CD4-positive, alpha-beta T cell (primary cell): Measurements from ENCODE around the gene ZNF48. TPM values are rescaled to one million over a fixed set of nuclear protein-coding genes. Genes with fewer than 3 reads are reported as not detected.

Experiments
- ATAC-seq: fragments of 200-7000 bp; cut with Tn5 transposase; one replicate; pipeline ENCODE4 v1.10.0; 2022; ENCODE audit warnings: mild to moderate bottlenecking; ENCODE audit not compliant: poor library complexity
- CTCF ChIA-PET: fragments of 350-600 bp; sonication (Branson Sonifier 250); formaldehyde crosslinking; loops from one replicate; lab custom pipeline; 2021; ENCODE audit warnings: antibody characterized with exemption, inconsistent platforms; lab: Charles Lee
- POLR2A ChIA-PET: fragments of 350-600 bp; sonication (Branson Sonifier 250); formaldehyde crosslinking; loops from one replicate; lab custom pipeline; 2021; ENCODE audit warnings: antibody characterized with exemption, inconsistent platforms; lab: Charles Lee
- DNase-seq, 14 experiments: peaks; one replicate each; pipeline ENCODE4 v3.0.0-alpha.2; 2013 to 2020; ENCODE audit warnings: mixed read lengths in 2 of 14
- H3K27ac ChIP-seq, 2 donors: one replicate each; pipeline versions ENCODE4 v1.5.1 to v1.7.0; 2013; ENCODE audit warnings: low read length in 2 of 2, low read depth in 1 of 2, mild to moderate bottlenecking in 1 of 2
- H3K27me3 ChIP-seq, 2 experiments: 1 replicate in 1 of 2; 2 replicates in 1 of 2; pipeline versions ENCODE4 v1.6.1 to v1.7.0; 2013; ENCODE audit warnings: low read length in 2 of 2, control low read depth in 1 of 2, mild to moderate bottlenecking in 1 of 2, moderate library complexity in 1 of 2; ENCODE audit not compliant: insufficient read depth in 2 of 2, control insufficient read depth in 1 of 2
- H3K36me3 ChIP-seq: one replicate; pipeline ENCODE4 v1.6.1; 2013; ENCODE audit warnings: low read length, control low read depth; ENCODE audit not compliant: insufficient read depth
- H3K4me1 ChIP-seq: one replicate; pipeline ENCODE4 v1.6.1; 2013; ENCODE audit warnings: low read length, control low read depth; ENCODE audit not compliant: insufficient read depth
- H3K4me3 ChIP-seq: one replicate; pipeline ENCODE4 v1.5.1; 2013; ENCODE audit warnings: mild to moderate bottlenecking, low read length, moderate library complexity
- H3K9me3 ChIP-seq, 2 experiments: 1 replicate in 1 of 2; 2 replicates in 1 of 2; pipeline versions ENCODE4 v1.6.1 to v1.7.0; 2013; ENCODE audit warnings: low read length in 2 of 2, mild to moderate bottlenecking in 2 of 2, control low read depth in 1 of 2, moderate library complexity in 1 of 2; ENCODE audit not compliant: control insufficient read depth in 1 of 2, insufficient read depth in 1 of 2
- H3K27ac Mint-ChIP-seq: one replicate; pipeline ENCODE4 v1.8.0; 2020; ENCODE audit warnings: mixed read lengths
- H3K27me3 Mint-ChIP-seq: one replicate; pipeline ENCODE4 v1.8.0; 2021; ENCODE audit warnings: mixed read lengths
- H3K36me3 Mint-ChIP-seq: one replicate; pipeline ENCODE4 v1.8.0; 2021; ENCODE audit warnings: low read depth, mixed read lengths
- H3K4me1 Mint-ChIP-seq: one replicate; pipeline ENCODE4 v1.8.0; 2021; ENCODE audit warnings: low read depth, mixed read lengths
- H3K4me3 Mint-ChIP-seq: one replicate; pipeline ENCODE4 v1.8.0; 2020; ENCODE audit warnings: mild to moderate bottlenecking, mixed read lengths
- H3K9me3 Mint-ChIP-seq: one replicate; pipeline ENCODE4 v1.8.0; 2020; ENCODE audit warnings: mixed read lengths
- CTCF ChIP-seq: fragments of 200-600 bp; IDR thresholded peaks from one replicate; pipeline ENCODE4 v1.8.0; 2022; ENCODE audit warnings: antibody characterized with exemption, mild to moderate bottlenecking
- intact Hi-C, 2 experiments: fragments of 100-400 bp; cut with DNase I in 1 of 2; cut with micrococcal nuclease in 1 of 2; formaldehyde crosslinking; loops; one replicate each; pipeline versions ENCODE4 v1.15.1 to v1.9.0; 2023 to 2025; cut with DNase I, micrococcal nuclease
- total RNA-seq, 174 experiments: library from RNA in 2 of 174; stranded (reverse) in 2 of 174; gene quantifications; one replicate each; pipeline ENCODE4 v1.2.3 and lab custom pipeline; 2021 to 2026

ZNF48 gene
- total RNA-seq, 2 experiments from 2014 or later: 3.4 to 3.5 TPM

GRCh38 chr16:30353438-30354129, 41.6 kb upstream of the ZNF48 start:
- Histone ChIP-seq H3K4me1 (peaks cover 35% of the 10 kb centered on the region), H3K9me3 (no peaks in the 10 kb centered on the region), H3K36me3 (peaks cover 47% of the 10 kb centered on the region), H3K27ac (peak overlapping the region; percentile 46 to 99), H3K27me3 (no peaks in the 10 kb centered on the region), H3K4me3 (no peak overlapping the region)
- ChIA-PET POLR2A (interaction anchor here (1.5 to 4.6 kb wide), 7 partner anchors 17 to 288 kb away, joined by 5 to 19 read pairs (median 14); partner anchors contain the start of genes ALDOA, CORO1A, SEPTIN1 and TBC1D10B), CTCF (interaction anchor here (2.1 kb wide), 1 partner anchor 56 kb away, joined by 9 read pairs; no protein-coding TSS in a partner anchor)
- no peak for ATAC-seq
- Mint-ChIP-seq H3K36me3 (peaks cover 72% of the 10 kb centered on the region), H3K9me3 (no peaks in the 10 kb centered on the region), H3K4me3 (peak overlapping the region; percentile 91), H3K27ac (peak overlapping the region; percentile 89), H3K27me3 (no peaks in the 10 kb centered on the region), H3K4me1 (peaks cover 32% of the 10 kb centered on the region)
- TF ChIP-seq CTCF: no peak
- DNase-seq: no peak
- intact Hi-C loops: loop anchor here (2.0 to 10.0 kb wide), 3 partner anchors 17 to 51 kb away; partner anchors contain the start of genes ZNF771 (in 2 of the 2) and TBC1D10B (in 1 of the 2)

- Histone ChIP-seq H3K36me3 (peaks cover 56% of the 10 kb centered on the region), H3K27me3 (no peaks in the 10 kb centered on the region), H3K9me3 (no peaks in the 10 kb centered on the region), H3K4me3 (peak overlapping the region; percentile 98), H3K27ac (peak overlapping the region; percentile 92 to 99), H3K4me1 (peaks cover 35% of the 10 kb centered on the region)
- Mint-ChIP-seq H3K27me3 (no peaks in the 10 kb centered on the region), H3K27ac (peak overlapping the region; percentile 89), H3K4me1 (peaks cover 32% of the 10 kb centered on the region), H3K4me3 (peak overlapping the region; percentile 91), H3K9me3 (no peaks in the 10 kb centered on the region), H3K36me3 (peaks cover 76% of the 10 kb centered on the region)
- ChIA-PET CTCF (interaction anchor here (0.6 to 2.1 kb wide), 4 partner anchors 16 to 55 kb away, joined by 3 to 9 read pairs (median 4); partner anchors contain the start of genes TBC1D10B and ZNF771), POLR2A (interaction anchor here (0.8 to 4.6 kb wide), 10 partner anchors 10 to 289 kb away, joined by 3 to 19 read pairs (median 8); partner anchors contain the start of genes ALDOA, CORO1A, DCTPP1 and SEPTIN1)
- peak in 2 of 14 experiments; percentile 18 to 22 for DNase-seq
- TF ChIP-seq CTCF: no peak
- intact Hi-C loops: loop anchor here (1.0 to 10.0 kb wide), 6 partner anchors 16 to 203 kb away; partner anchors contain the start of genes TBC1D10B (in 2 of the 2), ZNF771 (in 2 of the 2) and ZNF764 (in 1 of the 2)
- peak; percentile 35 for ATAC-seq
These were observed 40.6 kb upstream of the ZNF48 start for GRCh38 chr16:30354423-30355143.
